GM03348 (cell line): ENCODE measurements around the gene TRIM7.
"Not testable (repeated sequence)": the region's sequence is repeated elsewhere in the genome, so short reads cannot be mapped to it uniquely, and the experiment has no call there.

Experiments
- DNase-seq: peaks from one replicate; pipeline ENCODE4 v3.0.0; 2012; ENCODE audit warnings: low spot score

Gene TRIM7

GRCh38 chr5:181192337-181193046 lies 12.5 kb downstream of the TRIM7 start:
- DNase-seq, result no peak

GRCh38 chr5:181191526-181192336 lies 13.3 kb downstream of the TRIM7 start:
- DNase-seq, result peak; percentile 93

- DNase-seq, result no peak
Measured at GRCh38 chr5:181190711-181191525, 14.1 kb downstream of the TRIM7 start.

GRCh38 chr5:181189962-181190710 lies 14.9 kb downstream of the TRIM7 start:
- no peak for DNase-seq

GRCh38 chr5:181189363-181189961 lies 15.5 kb downstream of the TRIM7 start:
- no peak for DNase-seq

GRCh38 chr5:181188700-181189362 lies 16.2 kb downstream of the TRIM7 start:
- DNase-seq, result peak; percentile 44

GRCh38 chr5:181187500-181188213 lies 17.3 kb downstream of the TRIM7 start:
- peak; percentile 79 for DNase-seq

- no peak for DNase-seq
Measured at GRCh38 chr5:181186986-181187499, 18.0 kb downstream of the TRIM7 start.

- no peak for DNase-seq
Measured at GRCh38 chr5:181186022-181186421, 19.0 kb downstream of the TRIM7 start.

- no peak for DNase-seq
Measured at GRCh38 chr5:181185560-181185959, 19.4 kb downstream of the TRIM7 start.

GRCh38 chr5:181184845-181185216 lies 20.2 kb downstream of the TRIM7 start:
- no peak for DNase-seq

- DNase-seq, result no peak
Measured at GRCh38 chr5:181182651-181183050, 22.3 kb downstream of the TRIM7 start.

- peak; percentile 69 for DNase-seq
Measured at GRCh38 chr5:181181650-181182565, 23.1 kb downstream of the TRIM7 start.

GRCh38 chr5:181177559-181177958 lies 27.4 kb downstream of the TRIM7 start:
- DNase-seq, result not testable (repeated sequence)

- no peak for DNase-seq
Measured at GRCh38 chr5:181176254-181176952, 28.6 kb downstream of the TRIM7 start.

GRCh38 chr5:181173420-181174342 lies 31.3 kb downstream of the TRIM7 start:
- DNase-seq, result no peak

- no peak for DNase-seq
Measured at GRCh38 chr5:181173027-181173419, 32.0 kb downstream of the TRIM7 start.
